ENCODE results near the gene UNC79. TPM values are rescaled to one million over a fixed set of nuclear protein-coding genes. Genes with fewer than 3 reads are reported as not detected.

Gene UNC79
- total and polyA plus RNA-seq, 10 of the 15 experiments (the other 5 are each of a cell fraction or from before 2014, with no cell fraction given) = 0.04 to 0.29 (median 0.14) TPM

DNA sequence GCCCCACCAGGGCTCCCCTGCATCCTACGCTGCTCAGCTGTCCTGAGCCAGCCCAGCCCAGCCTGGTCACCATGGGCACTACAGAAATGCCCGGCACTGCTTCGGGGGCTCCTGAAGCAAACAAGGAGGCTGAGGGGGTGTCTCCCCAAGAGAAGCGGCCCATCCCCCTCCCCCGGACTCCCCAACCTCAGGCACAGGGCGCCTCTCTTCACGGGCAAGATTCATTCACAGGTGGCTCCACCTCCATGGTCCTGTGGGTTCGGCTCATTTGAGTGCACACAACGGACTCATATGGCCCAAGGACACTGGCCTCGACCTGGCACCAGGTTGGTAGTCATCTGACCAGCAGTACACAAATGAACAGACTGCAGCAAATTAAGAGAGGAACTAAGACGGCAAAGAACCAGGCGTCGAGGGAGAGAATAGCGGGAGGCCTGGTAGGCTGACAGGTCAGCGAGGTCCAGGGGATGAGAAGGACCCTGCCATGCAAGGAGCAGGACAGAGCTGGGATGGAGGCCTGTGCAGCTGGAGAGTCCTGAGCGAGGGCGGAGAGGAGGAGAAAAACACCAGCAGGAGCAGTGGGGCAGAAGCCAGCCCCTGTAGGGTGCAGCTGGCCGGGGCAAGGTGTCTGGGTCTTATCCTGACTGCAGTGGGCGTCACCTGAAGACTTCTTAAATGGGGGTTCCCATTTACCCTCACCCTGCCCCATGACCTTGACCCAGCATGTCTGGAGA lies 297.3 kb downstream of the UNC79 start (continued):
- no peak for TF ChIP-seq PKNOX1 (IDR thresholded peaks at IDR 0.05)

DNA sequence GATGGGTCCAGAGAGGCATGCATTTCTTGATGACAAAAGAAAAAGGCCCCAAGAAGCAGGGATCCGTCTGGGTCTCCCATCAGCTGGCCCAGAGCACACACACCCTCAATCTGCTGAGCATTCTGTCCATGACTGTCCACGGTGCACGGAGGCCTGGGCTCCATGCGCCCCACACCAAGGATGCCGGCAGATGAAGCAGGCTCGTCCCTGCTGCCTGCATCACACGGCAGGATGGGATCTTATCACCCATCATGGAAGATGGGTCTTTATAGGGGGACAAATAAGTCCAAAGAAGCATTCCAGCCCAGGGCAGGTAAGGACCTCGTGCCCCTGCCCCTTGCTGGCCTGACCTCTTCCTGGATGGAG lies 297.9 kb downstream of the UNC79 start:
- Histone ChIP-seq H2AFZ (ENCODE audit: control insufficient read depth, low read depth, low read length) (no peak overlapping the region), H3K4me1 (ENCODE audit: control insufficient read depth, insufficient read depth, low read length) (no peaks in the 10 kb centered on the region), H3K4me3 (no peak overlapping the region), H3K9ac (ENCODE audit: control insufficient read depth, insufficient read depth, low read length) (no peak overlapping the region), H3K36me3 (ENCODE audit: control insufficient read depth in 2 of 2, insufficient read depth in 2 of 2, low read length in 1 of 2) (no peaks in the 10 kb centered on the region), H3K27ac (ENCODE audit: control insufficient read depth, insufficient read depth) (no peak overlapping the region), H3K79me2 (ENCODE audit: control insufficient read depth, insufficient read depth, low read length) (no peaks in the 10 kb centered on the region), H3K27me3 (replicated peaks in 1 of 2; ENCODE audit: control insufficient read depth in 2 of 2, insufficient read depth in 2 of 2, low read length in 1 of 2) (no peaks in the 10 kb centered on the region; a peak in 1 of 4 replicates), H3K4me2 (ENCODE audit: control insufficient read depth, insufficient read depth) (no peak overlapping the region), H3K9me3 (replicated peaks; ENCODE audit: control insufficient read depth, insufficient read depth, low read length) (no peaks in the 10 kb centered on the region), H4K20me1 (ENCODE audit: control insufficient read depth, insufficient read depth) (no peaks in the 10 kb centered on the region)
- in situ Hi-C loops (cut with MboI) = no loop called here
- POLR2A ChIA-PET = no interaction called here
- ATAC-seq (no peak), DNase-seq (ENCODE audit: low read depth, low spot score) (no peak), FAIRE-seq (no peak)
- intact Hi-C loops (cut with micrococcal nuclease; ENCODE audit: unreplicated experiment) = no loop called here
- no peak for TF ChIP-seq MYB (IDR thresholded peaks at IDR 0.05; ENCODE audit: borderline replicate concordance, low read depth, low read length)
- TF ChIP-seq JUND (IDR thresholded peaks at IDR 0.05; ENCODE audit: low read depth, low read length) = no peak
- SMC1A ChIA-PET (ENCODE audit: uncharacterized antibody, unreplicated experiment) = no interaction called here
- WGBS (ENCODE audit: insufficient coverage, insufficient replicate concordance, low lambda C conversion rate, missing lambda C conversion rate) = 39% methylated on average over 8 of the region's 8 CpGs
- RAD21 ChIA-PET (ENCODE audit: unreplicated experiment) = no interaction called here
- CTCF ChIA-PET = no interaction called here
- no TSS peak for BruUV-seq (replicated peaks)

- ChIA-PET RAD21 (ENCODE audit: unreplicated experiment) (no interaction called here), CTCF (no interaction called here), POLR2A (no interaction called here), SMC1A (ENCODE audit: uncharacterized antibody, unreplicated experiment) (no interaction called here)
- ATAC-seq = peak; percentile 36
- Histone ChIP-seq H3K9ac (ENCODE audit: control insufficient read depth, insufficient read depth, low read length) (no peak overlapping the region), H3K4me3 (no peak overlapping the region), H3K79me2 (ENCODE audit: control insufficient read depth, insufficient read depth, low read length) (no peaks in the 10 kb centered on the region), H3K9me3 (replicated peaks; ENCODE audit: control insufficient read depth, insufficient read depth, low read length) (no peaks in the 10 kb centered on the region), H4K20me1 (ENCODE audit: control insufficient read depth, insufficient read depth) (no peaks in the 10 kb centered on the region), H3K36me3 (ENCODE audit: control insufficient read depth in 2 of 2, insufficient read depth in 2 of 2, low read length in 1 of 2) (no peaks in the 10 kb centered on the region), H3K27ac (ENCODE audit: control insufficient read depth, insufficient read depth) (no peak overlapping the region), H3K27me3 (replicated peaks in 1 of 2; ENCODE audit: control insufficient read depth in 2 of 2, insufficient read depth in 2 of 2, low read length in 1 of 2) (no peaks in the 10 kb centered on the region), H2AFZ (ENCODE audit: control insufficient read depth, low read depth, low read length) (no peak overlapping the region), H3K4me2 (ENCODE audit: control insufficient read depth, insufficient read depth) (no peak overlapping the region), H3K4me1 (ENCODE audit: control insufficient read depth, insufficient read depth, low read length) (no peaks in the 10 kb centered on the region)
- 28% methylated on average over 10 of the region's 10 CpGs for WGBS (ENCODE audit: insufficient coverage, insufficient replicate concordance, low lambda C conversion rate, missing lambda C conversion rate)
- intact Hi-C loops (cut with micrococcal nuclease; ENCODE audit: unreplicated experiment) = loop anchor here (5.0 kb wide), 1 partner anchor 162 kb away; no protein-coding TSS in a partner anchor
- DNase-seq (ENCODE audit: low read depth, low spot score) = no peak
- no TSS peak for BruUV-seq (replicated peaks)
- in situ Hi-C loops (cut with MboI) = no loop called here
- FAIRE-seq = no peak
- TF ChIP-seq WRNIP1 (IDR thresholded peaks at IDR 0.05; ENCODE audit: borderline replicate concordance, low read depth, low read length) (no peak), RAD21 (IDR thresholded peaks at IDR 0.05; ENCODE audit: insufficient read depth, low read depth, low read length) (no peak), TCF7 (IDR thresholded peaks at IDR 0.05; ENCODE audit: borderline replicate concordance) (no peak), TBL1XR1 (IDR thresholded peaks at IDR 0.05; ENCODE audit: low read depth, low read length) (no peak), TCF3 (IDR thresholded peaks at IDR 0.05; ENCODE audit: borderline replicate concordance, insufficient read depth, low read depth, low read length) (no peak), MXI1 (IDR thresholded peaks at IDR 0.05; ENCODE audit: low read depth, low read length) (no peak), IKZF1 (conservative IDR thresholded peaks at IDR 0.05) (no peak), STAT3 (IDR thresholded peaks at IDR 0.05; ENCODE audit: low read depth, low read length) (no peak), EED (IDR thresholded peaks at IDR 0.05; ENCODE audit: low read depth) (no peak)
- TF ChIP-seq, protein P1, sequence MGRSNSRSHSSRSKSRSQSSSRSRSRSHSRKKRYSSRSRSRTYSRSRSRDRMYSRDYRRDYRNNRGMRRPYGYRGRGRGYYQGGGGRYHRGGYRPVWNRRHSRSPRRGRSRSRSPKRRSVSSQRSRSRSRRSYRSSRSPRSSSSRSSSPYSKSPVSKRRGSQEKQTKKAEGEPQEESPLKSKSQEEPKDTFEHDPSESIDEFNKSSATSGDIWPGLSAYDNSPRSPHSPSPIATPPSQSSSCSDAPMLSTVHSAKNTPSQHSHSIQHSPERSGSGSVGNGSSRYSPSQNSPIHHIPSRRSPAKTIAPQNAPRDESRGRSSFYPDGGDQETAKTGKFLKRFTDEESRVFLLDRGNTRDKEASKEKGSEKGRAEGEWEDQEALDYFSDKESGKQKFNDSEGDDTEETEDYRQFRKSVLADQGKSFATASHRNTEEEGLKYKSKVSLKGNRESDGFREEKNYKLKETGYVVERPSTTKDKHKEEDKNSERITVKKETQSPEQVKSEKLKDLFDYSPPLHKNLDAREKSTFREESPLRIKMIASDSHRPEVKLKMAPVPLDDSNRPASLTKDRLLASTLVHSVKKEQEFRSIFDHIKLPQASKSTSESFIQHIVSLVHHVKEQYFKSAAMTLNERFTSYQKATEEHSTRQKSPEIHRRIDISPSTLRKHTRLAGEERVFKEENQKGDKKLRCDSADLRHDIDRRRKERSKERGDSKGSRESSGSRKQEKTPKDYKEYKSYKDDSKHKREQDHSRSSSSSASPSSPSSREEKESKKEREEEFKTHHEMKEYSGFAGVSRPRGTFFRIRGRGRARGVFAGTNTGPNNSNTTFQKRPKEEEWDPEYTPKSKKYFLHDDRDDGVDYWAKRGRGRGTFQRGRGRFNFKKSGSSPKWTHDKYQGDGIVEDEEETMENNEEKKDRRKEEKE (IDR thresholded peaks at IDR 0.05) = no peak
Observed at GRCh38 chr14:93729993-93730392, 299.3 kb downstream of the UNC79 start.
